Left ventricle myocardium superior (tissue), 1 donor: ENCODE measurements around the gene PRADC1. TPM values are rescaled to one million over a fixed set of nuclear protein-coding genes. Genes with fewer than 3 reads are reported as not detected.

Source experiments
- ATAC-seq: fragments of 200-7000 bp; cut with Tn5 transposase; one replicate; pipeline ENCODE4 v1.9.1; 2020; ENCODE audit warnings: mild to moderate bottlenecking, moderate library complexity
- DNase-seq: peaks from one replicate; pipeline ENCODE4 v3.0.0-alpha.2; 2020
- intact Hi-C: fragments of 100-400 bp; cut with micrococcal nuclease; formaldehyde crosslinking; loops from one replicate; pipeline ENCODE4 v1.11.0; 2022
- total RNA-seq: library from RNA; stranded (reverse); fragmentation: NEBNext Ultra II Directional; extraction: Animal tissue kit (Norgen Biotek cat#: 25700); gene quantifications from one replicate; pipeline ENCODE4 v1.2.1, GENCODE V29; 2021
- donor health status: DM: no; HTN: yes; CAD: no; lungs with severe emphysema.

The PRADC1 gene
- total RNA-seq, 1 donor from 2014 or later = 97.7 TPM

DNA sequence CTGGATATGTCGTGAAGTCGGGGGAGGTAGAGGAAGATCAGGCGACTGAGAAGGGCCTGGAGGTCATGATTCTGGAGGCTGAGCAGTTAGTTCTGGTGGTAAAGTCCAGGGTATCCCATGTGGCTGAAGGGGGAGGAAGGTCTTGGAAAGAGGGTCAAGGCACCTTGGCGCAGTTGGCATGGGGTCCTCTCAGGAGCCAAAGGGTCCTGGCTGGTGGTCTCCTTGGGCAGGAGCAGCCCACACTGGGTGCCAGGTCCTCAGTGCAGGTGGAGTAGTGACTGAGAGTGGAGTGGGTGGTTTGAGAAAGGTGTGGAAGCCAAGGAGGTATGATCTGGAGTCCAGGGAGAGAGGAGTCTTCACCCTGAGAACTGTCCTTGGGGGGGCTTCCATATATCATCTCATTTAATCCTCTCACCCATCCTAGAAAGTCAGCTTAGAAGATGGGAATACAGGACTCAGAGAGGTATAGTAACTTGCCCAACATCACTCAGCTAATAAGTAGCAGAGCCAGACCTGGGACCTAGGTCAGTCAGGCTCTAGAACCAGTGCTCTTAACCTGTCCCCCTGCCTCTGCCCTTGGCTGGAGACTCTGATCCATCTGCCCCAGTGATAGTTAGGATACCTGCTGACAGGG lies 26.8 kb upstream of the PRADC1 start:
- ATAC-seq = no peak
- no peak for DNase-seq
- intact Hi-C loops = no loop called here

DNA sequence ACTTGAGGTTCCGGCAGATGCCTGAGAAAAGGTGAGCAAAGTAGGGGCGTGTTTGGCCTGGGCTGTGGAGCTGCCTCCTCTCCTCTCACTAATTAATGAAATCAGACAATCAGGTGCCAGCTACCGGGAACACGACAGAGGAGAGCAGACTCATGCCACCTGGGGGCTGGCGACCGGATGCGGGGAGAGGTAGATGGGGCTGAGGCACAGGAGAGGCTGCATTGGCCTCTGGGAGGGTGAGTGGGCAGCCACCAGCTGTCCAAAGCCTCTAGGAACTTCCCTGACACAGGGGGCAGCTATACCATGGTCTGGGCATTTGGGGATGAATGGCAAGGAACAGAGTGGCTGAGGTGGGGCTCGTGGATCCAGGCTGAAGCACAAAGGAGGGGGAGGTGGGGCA lies 26.2 kb upstream of the PRADC1 start:
- DNase-seq (no peak), ATAC-seq (no peak)
- intact Hi-C loops = no loop called here

DNA sequence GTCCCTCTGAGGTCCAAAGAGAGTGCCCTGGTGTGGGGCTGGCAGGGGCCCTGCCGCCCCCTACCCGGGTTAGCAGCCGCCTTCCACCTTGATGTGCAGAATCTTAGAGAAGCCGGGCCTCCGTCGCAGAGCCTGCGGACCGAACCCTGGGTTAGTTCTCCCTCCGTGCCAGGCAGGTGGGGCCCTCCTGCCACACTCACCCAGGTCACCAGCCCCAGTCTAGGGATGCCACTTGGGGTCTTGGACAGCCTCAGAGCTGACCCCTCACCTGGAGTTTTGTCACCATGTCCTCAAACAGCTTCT lies 25.8 kb upstream of the PRADC1 start:
- no peak for ATAC-seq
- intact Hi-C loops = no loop called here
- DNase-seq = no peak

DNA sequence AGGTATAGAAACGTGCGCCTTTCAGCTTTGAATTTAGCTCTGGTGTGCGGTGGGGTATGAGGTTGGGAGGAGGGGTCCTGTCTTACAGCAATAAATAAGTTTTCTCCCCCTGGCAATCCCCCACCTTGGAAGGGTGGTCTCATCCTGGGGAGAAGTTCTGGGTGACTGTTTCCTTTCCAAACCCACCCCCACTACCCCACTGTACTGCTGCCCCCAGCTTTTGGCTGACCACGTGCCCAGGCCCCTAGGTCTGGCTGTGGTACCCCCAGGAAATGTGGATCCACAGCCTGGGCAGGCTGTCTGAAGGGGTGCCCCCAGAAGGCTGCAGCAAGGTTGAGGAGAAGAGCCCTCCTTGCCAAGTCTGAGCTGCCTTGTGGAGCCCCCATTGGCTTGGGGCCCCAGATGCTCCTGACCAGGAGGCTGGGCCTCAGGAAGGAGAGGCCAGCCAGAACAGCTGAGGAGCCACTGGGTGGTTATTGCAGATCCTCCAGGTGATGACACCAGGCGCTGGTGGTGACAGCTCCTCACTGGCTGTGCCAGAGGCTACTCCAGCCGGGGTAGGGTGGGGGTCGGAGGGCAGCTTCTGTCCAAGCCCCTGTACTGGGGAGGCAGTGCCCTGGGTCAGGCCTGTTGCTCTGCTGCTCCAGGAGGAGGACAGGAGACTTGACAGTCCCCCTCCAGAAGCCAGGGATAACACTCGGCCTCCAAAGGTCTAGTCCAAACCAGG lies 25.3 kb upstream of the PRADC1 start:
- intact Hi-C loops = no loop called here
- DNase-seq (no peak), ATAC-seq (no peak)

DNA sequence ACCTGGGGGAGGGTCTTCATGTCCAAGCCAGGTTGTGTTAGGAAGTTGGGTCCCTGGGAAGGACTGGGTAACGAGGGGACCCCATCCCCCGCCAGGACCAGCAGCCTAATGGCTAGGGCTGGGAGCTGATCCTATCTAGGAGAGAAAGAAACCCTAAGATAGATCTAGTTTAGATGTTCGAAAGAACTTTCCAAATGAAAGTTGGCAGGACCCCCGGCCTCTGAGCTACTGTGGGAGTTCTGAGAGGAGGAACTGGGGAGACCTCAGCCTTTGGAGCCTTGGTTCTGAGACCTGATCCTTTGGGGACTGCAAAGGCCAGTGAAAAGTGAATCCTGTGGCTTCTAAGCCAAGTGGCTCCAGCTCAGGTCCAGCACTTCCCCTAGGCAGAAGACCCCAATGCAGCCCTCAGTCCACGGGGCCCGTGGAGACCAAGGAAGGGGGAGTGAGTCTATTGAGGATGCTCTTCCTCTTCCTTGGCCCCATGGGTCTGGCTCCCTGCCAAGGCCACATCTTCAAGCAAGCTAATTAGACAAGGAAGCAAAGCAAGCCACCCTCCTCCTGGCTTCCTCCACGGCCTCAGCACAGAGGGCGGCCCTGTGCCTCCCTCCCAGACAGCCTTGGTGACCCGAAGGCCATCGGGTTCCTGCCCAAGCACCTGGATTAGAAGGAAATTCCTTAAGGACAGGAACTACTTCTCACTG lies 24.5 kb upstream of the PRADC1 start:
- DNase-seq = peak; percentile 55
- intact Hi-C loops = no loop called here

DNA sequence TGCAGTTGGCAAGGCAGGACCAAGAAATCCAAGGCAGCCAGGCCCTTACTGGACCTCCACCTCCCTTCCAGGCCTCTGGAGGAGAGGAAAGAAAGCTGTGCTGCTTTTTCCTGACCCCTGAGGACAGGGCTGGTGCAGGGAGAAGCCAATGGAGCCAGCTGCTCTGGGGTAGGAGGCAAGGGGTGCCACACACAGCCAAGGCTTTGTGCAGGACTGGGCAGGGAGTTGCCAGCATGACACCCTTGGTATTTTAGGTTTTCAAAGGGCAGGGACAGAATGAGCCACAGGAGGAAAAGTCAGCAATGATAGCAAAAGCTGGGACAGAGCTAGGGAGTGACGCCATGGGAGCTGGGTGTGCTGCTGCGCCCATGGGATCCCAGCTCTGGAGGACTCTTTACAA lies 24.0 kb upstream of the PRADC1 start:
- intact Hi-C loops = no loop called here
- no peak for DNase-seq
- no peak for ATAC-seq

More for the DNA sequence above, 24.5 kb upstream of the PRADC1 start:
- ATAC-seq = no peak

DNA sequence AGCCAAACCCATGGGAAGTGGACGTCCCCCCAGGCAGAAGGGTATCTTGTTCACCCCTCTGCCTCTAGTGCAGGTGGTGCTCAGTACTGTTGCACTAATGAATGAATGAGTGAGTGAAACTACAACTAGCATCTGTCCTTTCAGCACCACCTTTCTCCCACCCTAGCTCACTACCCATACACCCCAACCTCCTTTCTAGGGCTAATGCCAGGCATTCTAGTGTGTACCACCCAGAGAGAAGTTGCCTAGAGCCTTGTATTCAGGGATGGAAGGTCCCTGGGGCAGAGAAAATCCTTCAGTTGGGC lies 23.5 kb upstream of the PRADC1 start:
- ATAC-seq = no peak
- intact Hi-C loops = no loop called here
- no peak for DNase-seq

DNA sequence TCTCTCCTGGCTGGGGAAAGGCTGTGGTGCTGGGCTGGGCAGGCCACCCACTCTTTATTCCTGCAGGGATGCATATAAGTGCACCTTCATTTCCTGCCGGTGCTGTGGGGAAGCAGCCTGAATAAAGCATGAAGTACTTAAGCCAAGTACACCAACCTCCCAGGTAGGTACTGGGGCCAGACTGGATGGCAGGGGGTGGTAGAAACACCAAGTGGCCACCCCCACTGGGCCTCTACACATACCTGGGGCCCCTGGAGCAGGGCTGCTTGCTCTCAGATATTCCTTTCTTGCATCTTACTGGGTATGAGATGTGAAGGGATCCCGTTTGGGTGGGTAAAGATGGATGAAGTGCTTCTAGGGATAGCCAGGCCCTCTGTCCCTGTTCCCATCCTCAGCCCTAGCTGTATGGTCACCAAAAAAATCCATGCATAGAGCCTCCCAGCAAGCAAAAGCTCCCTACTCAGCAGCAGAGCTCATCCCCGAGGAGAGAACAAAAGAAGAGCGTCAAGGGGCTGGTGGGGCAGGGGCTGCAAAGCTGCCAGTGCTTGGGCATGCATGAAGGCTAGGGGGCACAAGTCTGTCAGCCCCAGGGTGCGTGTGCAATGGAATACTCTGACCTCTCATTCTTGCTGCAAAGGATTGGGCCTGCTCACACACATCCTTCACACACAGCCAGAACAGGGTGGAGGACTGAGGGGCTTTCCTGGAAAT lies 23.0 kb upstream of the PRADC1 start:
- DNase-seq = no peak
- ATAC-seq = no peak
- intact Hi-C loops = no loop called here

DNA sequence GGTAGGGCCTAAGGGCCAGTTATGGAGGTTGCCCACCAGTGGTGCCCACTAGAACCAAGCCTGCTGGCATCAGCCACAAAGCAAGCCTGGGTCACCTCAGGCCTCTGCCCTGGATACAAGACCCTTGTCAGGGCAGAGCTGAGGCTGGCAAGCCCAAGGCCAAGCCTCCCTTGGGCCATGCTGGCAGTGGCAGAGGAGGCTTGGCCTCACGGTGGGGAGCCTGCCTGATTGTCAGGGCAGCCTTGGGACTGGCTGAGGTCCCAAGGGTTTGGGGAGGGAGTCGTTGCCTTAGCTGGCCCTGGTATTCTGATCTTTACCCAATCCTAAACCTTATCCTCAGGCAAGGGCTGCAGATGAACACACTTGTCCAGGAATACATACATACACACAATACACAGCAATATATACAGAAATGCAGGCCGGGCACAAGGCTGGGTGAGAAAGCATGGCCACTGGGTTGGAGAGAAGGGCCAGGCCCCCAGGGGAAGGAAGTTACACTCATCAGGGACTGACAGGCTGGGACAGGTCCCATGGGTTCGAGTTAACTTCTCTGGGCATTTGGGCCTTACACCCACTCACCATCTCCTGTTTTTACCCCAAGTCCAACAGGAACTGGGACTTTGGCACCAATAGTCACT lies 22.1 kb upstream of the PRADC1 start:
- DNase-seq (no peak), ATAC-seq (no peak)
- intact Hi-C loops = no loop called here

DNA sequence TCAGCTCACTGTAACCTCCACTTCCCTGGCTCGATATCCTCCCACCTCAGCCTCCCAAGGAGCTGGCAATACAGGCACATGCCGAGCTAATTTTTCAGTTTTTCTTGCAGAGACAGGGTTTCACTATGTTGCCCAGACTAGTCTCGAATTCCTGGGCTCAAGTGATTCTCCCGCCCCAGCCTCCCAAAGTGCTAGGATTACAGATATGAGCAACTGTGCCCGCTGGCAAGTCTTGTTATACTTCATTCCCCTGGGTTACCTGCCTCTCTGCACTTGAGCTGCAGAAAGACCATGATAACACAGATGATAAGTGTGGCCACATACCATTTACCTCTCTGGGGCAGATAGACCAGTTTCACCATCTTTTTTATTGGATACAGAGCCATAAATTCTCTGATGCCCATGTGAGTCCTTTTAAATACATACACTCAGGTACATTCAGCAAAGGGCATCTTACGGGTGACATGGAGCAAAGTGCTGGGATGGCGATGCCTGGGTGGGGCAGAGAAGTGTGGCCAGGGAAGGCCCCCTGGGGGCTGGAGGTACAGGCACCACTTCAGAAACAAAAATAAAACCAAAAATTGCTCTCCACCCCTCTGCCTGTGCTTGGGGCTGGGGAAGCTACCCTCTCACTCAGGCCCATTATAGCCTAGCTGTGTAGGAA lies 21.4 kb upstream of the PRADC1 start:
- intact Hi-C loops = no loop called here
- no peak for ATAC-seq
- DNase-seq = no peak

DNA sequence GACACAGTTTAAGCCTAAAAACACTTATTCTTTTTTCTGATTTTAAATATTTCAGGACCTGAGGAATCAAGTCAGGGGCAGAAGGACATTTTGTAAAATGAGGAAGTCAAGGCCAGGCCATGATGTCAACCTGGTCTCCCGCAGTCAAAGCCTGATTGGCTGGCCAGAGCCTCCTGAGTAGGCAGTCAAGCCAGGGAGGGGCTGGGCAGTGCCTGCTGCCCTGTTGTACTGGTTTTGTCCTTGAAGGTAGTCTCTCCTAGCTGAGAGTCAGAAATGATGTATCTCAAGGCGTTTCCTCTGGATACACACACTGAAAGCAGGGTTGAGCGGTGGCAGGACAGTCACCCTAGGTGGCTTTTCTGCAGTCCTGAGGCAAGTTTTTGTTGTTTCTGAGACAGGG lies 20.9 kb upstream of the PRADC1 start:
- intact Hi-C loops = no loop called here
- ATAC-seq = no peak
- DNase-seq = no peak

DNA sequence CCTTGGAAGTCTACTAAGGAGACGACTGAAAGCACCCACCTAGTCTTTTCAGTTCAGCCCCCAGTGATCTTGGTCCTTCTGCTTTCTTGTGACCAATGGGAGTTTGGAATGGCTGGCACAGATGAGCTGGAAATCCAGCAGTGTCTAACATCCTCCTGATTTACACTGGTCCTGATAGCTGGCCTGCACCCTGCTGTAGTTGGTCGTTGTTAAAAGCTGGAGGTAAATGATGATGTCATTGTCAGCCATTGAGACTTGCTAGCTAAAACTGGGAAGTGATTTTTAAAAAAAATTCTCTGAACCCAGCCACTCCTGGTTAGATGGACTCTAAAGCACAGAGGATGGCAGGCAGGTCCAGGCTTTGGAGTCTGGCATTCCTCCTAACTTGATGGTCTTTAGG lies 20.4 kb upstream of the PRADC1 start:
- no peak for DNase-seq
- intact Hi-C loops = no loop called here
- no peak for ATAC-seq

DNA sequence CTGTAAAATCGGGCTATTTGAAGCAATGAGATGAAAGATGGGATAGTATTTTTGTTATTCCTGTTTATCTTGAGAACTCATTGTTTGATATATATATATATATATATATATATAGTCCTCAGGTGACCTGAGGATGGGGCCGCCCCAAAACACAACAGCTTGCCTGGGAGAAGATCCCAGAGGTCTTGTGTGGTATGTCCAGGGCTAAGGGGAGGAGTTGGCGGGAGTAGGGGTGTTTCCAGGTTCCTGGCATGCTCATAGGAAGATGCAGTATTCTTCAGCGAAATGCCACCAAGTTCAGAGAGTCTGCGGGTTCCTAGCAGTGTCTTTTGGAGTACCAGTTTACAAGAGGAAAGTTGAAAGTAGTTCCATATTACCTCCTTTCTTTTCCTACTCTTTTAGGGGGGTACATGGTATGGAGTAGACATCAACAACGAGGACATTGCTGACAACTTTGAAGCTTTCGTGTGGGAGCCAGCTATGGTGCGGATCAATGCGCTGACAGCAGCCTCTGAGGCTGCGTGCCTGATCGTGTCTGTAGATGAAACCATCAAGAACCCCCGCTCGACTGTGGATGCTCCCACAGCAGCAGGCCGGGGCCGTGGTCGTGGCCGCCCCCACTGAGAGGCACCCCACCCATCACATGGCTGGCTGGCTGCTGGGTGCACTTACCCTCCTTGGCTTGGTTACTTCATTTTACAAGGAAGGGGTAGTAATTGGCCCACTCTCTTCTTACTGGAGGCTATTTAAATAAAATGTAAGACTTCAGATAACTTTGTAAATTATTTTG lies 19.4 kb upstream of the PRADC1 start:
- DNase-seq (no peak), ATAC-seq (no peak)
- intact Hi-C loops = no loop called here

DNA sequence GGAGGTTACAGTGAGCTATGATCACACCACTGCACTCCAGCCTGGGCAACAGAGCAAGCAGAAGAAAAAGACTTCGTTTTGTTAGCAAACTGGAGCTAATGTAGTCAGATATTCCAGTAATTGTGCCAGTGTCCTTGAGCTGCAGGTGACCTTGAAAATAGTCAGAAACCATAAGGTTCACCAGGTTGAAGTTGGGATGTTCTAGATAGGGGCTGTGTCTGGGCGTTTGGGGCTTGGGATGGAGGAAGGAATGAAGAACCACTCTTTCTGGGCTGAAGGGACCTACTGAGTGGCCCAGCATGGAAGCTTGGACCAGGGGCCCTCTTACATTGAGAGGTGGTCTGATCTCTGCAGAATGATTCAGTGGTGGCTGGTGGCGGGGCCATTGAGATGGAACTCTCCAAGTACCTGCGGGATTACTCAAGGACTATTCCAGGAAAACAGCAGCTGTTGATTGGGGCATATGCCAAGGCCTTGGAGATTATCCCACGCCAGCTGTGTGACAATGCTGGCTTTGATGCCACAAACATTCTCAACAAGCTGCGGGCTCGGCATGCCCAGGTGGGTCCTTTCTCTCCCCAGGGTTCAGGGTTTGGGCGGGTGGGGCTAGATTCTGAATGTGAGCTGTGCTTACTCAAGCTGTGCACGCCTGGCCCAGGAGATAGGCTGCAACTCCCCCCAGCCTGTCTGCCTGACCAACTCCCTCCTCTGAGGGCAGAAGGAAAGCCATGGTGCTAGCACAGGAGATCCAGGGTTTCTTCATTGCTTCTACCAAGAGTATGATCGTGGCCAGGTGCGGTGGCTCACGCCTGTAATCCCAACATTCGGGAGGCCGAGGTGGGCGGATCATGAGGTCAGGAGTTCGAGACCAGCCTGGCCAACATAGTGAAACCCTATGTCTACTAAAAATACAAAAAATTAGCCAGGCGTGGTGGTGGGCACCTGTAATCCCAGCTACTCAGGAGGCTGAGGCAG lies 18.1 kb upstream of the PRADC1 start:
- intact Hi-C loops = no loop called here
- no peak for DNase-seq
- ATAC-seq = no peak

DNA sequence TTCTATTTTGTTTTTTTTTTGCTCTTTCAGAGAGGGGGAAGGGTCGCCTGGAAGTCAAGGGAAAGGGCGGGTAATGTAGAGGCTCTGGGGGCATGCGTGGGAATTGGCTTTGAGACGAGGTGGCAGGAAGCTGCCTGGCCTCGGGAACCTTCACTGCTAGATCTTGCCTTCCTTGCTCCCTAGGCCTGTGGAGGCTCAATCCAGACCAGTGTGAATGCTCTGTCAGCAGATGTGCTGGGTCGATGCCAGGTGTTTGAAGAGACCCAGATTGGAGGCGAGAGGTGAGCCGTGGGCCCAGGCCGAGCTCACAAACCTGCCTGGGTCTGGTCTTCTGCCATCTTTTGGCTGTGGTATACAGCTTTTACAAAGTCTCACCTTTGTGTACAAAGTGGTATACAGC lies 16.6 kb upstream of the PRADC1 start:
- intact Hi-C loops = no loop called here
- ATAC-seq (peak; percentile 44), DNase-seq (no peak)

DNA sequence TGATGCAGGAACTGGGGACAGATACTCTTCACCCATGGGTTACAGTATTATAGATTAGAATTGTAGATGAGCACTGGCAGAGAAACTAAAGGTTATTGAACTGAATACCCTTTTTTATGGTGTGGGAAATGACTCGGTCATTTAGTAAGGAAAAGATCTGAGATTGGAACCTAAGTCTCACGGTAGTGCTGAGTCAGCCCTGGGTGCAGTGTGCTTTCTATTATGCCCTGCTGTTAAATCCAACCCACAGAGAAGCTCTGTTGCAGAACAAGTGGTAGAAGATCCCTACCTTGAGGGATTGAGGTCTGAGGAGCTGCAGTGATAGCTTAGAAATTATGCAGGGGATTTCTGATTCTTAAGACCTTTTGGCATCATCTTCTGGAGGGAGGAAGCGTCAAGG lies 13.8 kb upstream of the PRADC1 start:
- no peak for DNase-seq
- no peak for ATAC-seq
- intact Hi-C loops = no loop called here

DNA sequence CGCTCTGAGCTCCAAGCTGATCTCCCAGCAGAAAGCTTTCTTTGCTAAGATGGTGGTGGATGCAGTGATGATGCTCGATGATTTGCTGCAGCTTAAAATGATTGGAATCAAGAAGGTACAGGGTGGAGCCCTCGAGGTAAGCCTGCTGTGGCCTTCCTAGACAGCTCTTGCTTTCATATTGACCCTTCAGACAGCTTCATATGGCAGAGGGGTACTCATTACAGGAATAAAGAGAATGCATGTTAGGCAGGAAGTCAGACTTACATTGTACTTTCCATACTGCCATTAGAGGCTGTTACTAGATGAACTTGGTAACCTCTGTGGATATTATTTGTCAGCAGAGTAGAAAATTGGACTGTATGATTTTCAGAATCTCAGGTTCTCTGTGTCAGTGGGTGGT lies 11.5 kb upstream of the PRADC1 start:
- intact Hi-C loops = no loop called here
- no peak for DNase-seq
- no peak for ATAC-seq
